GM12874 (cell line): ENCODE data around the gene DISC1.
A peak's percentile ranks its signal among the peaks of the same experiment; 100 is the strongest.

Experiments used
- TF ChIP-seq, protein P1 (sequence below): IDR thresholded peaks from 2 replicates; pipeline ENCODE4 v1.5.1; 2011; ENCODE audit warnings: low read depth, mild to moderate bottlenecking, control low read depth, low read length, moderate library complexity; ENCODE audit not compliant: insufficient read depth

DISC1 gene

DNA sequence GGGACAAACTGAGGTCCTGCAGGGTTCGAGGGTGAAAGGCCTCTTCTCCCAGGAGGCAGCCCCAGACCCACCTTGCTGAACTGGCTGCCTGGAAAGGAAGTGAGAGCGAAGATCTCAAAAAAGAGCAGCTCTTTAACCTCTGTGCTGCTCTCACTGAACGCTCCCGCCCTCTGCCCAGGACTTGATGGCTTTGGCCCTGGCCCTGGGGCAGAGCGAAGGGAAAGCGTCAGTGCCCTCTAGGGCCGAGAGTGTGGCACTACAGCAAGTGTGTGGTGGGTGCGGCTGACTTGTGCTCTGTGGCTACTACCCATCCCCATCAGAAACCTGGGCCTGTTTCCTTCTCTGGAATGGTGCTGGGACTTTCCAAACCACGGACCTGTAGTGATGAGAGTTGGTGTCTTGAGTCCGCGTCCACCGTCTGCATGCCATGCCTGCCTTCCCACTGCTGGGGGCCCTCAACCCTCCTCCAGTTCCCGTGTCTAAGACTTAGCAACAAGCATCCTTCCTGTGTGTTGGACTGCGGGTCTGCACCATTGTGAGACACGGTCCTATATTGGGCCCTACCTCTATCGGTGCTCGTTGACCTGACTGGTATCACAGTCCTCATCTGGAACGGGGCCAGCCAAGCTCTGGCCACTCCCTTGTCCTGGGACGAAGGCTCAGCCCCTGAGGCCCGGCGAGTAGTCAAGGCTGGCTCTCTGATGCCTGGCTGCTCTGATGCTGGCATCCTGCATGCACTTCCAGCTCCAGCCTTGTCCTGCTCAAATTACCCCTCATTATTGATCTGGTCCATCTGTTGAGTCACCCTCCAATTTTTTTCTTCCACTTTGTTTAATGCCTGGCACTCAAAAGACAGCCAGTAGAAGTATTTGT, 180.3 kb downstream of the DISC1 start:
- TF ChIP-seq, protein P1, sequence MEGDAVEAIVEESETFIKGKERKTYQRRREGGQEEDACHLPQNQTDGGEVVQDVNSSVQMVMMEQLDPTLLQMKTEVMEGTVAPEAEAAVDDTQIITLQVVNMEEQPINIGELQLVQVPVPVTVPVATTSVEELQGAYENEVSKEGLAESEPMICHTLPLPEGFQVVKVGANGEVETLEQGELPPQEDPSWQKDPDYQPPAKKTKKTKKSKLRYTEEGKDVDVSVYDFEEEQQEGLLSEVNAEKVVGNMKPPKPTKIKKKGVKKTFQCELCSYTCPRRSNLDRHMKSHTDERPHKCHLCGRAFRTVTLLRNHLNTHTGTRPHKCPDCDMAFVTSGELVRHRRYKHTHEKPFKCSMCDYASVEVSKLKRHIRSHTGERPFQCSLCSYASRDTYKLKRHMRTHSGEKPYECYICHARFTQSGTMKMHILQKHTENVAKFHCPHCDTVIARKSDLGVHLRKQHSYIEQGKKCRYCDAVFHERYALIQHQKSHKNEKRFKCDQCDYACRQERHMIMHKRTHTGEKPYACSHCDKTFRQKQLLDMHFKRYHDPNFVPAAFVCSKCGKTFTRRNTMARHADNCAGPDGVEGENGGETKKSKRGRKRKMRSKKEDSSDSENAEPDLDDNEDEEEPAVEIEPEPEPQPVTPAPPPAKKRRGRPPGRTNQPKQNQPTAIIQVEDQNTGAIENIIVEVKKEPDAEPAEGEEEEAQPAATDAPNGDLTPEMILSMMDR, result peak; percentile 82

DNA sequence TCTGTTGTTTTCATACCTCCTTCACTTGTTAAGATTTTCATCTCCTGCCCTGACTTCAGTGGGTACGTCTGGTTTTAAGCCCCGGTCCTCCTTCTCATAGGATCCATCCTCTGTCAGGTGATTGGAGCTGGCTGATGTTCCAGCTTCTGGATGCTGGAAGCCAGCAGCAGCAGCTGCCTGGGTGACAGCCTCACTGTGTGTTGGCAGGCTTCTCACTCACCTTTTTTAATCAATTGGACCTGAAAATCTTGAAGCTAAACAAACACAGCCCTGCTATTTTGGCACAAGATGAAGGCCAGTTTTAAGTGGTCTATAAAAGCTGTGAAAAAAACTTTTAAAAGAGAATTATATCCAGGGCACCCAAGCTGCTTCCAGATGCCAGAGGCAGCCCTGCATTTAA, 181.0 kb downstream of the DISC1 start:
- TF ChIP-seq, protein P1, result no peak

DNA sequence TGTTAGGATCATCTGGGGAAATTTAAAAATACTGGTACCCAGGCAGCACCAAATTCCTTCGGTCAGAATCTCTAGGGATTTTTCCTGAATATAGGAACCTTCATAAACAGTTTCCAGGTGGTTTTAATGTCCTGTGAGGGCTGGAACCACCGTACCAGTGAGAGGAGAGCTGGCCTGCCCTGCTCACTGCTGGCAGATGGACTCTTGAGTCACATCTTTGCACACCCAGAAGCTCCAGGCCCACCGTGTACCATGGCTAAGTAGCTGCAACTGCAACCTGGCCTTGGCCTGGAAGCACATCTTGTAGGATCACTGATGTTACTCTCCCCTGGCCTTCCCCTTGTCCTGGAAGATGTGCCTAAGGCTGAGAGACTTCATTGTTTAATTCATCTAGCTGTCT, 181.5 kb downstream of the DISC1 start:
- TF ChIP-seq, protein P1, result no peak

DNA sequence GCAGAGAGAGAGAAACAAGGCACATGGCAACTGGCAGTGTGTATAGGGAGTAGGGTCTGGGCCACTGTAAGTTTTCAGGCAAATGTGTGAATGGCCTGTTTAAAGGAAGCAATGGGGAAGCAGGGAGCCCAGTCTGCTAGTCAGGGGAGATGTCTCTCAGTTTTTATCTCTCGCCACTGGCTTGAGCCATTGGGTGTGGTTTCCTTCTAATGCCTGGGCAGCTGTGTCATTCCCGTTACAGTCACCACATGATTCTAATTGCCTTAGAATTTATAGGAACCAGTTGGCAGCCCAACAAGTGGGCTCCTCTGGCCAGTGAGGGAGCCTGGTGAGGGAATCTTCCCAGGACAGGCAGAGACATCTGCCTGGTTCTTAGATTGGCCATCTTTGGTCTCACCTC, 182.4 kb downstream of the DISC1 start:
- TF ChIP-seq, protein P1, result no peak

DNA sequence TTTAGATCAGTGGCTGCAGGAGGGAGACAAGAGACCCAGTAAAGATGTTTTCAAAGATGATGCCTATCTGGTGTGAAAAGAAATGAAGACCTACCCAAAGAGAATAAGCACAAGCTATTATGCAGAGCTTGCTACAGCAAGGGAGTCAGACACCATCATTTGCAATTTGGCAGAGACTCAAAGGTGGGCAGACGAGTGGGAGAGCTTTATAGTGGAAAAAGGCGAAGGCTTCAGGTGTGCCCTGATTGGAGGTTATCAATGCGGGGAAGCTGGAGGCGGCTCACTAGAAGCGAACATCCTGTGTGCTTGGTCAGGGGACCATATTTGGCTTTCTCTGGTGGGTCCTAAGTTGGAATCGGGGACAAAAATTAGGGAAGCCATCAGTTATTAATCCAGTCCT, 183.8 kb downstream of the DISC1 start:
- TF ChIP-seq, protein P1, result no peak

DNA sequence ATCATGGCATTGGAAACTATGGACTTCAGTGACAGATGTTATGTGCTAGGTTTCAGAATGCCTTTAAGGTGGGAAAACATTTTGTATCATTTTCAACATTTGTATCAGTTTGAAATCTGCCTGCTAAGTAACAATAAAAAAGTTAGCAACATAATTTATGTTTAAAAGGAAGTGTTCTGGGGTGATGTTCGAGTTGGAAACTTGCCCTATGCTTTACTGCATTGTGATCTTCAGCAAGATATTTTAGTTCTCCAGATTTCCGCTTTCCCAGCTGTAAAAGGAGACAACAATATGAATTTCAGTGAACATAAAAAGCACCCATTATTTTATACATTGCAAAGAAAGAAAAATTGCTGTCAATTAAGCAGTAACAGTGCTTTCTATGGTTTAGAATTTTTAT, 187.4 kb downstream of the DISC1 start:
- TF ChIP-seq, protein P1, result no peak

DNA sequence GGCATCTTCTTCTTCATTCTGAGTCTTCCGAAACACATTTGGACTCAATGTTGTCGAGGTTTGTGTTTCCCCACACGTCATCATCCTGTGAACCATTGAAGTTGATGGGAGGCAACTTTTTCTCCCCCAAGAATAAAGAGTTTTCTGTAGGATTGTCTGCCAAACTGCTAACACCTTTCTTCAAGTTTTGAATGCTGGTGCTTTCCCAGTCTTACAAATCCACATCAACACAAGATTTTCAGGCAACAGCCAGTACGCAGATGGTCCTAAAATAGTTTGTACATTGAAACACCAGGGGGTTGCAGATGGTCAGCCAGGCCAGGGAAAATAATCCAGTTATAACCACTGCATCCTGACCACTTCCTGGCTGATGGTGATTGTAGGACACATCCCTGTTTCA, 187.9 kb downstream of the DISC1 start:
- TF ChIP-seq, protein P1, result no peak
